Measurements from ENCODE around the gene ZNF277.
A peak's percentile ranks its signal among the peaks of the same experiment; 100 is the strongest.

Gene ZNF277

DNA sequence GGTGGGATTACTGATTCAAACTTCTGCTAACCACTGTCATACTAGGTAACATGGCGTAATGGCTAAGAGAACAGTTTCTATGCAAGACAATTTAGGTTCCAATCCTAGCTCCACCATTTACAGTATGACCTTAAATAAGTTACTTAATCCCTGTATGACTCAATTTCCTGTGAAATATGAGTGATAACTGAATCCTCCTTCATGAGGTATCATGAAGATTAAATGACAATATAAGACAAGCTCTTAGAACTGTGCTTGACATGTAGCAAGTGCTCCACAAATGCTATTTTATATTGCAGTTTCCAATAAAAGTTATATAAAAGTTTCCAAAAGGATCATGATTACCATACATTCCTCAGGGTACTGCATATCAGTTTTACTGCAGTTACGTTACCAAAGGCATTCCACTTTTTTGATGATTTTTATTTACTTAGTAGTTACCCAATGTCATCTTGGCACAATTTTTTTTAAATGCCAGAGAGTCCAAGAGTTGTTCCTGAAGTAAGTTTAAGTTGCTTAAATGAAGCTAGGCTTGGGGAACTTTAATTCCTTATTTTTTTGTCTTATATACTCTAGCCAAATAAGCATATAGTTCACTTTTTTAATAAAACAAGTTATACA lies 7.3 kb upstream of the ZNF277 start:
- no peak overlapping the region for H3K4me3 ChIP-seq (replicated peaks in 1 of 2; ENCODE audit: low read depth in 2 of 2, low read length in 2 of 2)
- TF ChIP-seq, protein P1, sequence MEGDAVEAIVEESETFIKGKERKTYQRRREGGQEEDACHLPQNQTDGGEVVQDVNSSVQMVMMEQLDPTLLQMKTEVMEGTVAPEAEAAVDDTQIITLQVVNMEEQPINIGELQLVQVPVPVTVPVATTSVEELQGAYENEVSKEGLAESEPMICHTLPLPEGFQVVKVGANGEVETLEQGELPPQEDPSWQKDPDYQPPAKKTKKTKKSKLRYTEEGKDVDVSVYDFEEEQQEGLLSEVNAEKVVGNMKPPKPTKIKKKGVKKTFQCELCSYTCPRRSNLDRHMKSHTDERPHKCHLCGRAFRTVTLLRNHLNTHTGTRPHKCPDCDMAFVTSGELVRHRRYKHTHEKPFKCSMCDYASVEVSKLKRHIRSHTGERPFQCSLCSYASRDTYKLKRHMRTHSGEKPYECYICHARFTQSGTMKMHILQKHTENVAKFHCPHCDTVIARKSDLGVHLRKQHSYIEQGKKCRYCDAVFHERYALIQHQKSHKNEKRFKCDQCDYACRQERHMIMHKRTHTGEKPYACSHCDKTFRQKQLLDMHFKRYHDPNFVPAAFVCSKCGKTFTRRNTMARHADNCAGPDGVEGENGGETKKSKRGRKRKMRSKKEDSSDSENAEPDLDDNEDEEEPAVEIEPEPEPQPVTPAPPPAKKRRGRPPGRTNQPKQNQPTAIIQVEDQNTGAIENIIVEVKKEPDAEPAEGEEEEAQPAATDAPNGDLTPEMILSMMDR (IDR thresholded peaks at IDR 0.05; ENCODE audit: low read depth, low read length): no peak
- DNase-seq (ENCODE audit: low read depth in 2 of 2): peak; percentile 67 to 76

DNA sequence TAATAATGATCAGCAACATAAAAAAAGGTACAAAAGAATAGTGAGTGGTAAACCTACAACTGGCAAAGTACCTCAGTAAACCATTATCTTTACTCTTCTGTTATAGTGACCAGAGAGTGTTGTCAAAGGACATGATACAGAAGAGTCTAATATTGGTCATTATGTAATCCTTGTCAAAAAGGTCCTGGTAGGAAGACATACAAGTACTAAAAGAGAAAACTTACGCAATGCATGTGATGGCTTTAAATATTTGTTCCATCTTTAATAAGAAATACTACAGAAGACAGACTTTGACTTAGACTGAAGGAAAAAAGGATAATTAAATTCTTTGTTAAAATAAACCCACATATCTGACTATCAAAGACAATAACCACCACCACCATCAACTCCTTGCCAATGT lies 6.8 kb upstream of the ZNF277 start:
- TF ChIP-seq, protein P1 (IDR thresholded peaks at IDR 0.05; ENCODE audit: low read depth, low read length): no peak
- no peak for DNase-seq (ENCODE audit: low read depth in 2 of 2)
- H3K4me3 ChIP-seq (replicated peaks in 1 of 2; ENCODE audit: low read depth in 2 of 2, low read length in 2 of 2): no peak overlapping the region

DNA sequence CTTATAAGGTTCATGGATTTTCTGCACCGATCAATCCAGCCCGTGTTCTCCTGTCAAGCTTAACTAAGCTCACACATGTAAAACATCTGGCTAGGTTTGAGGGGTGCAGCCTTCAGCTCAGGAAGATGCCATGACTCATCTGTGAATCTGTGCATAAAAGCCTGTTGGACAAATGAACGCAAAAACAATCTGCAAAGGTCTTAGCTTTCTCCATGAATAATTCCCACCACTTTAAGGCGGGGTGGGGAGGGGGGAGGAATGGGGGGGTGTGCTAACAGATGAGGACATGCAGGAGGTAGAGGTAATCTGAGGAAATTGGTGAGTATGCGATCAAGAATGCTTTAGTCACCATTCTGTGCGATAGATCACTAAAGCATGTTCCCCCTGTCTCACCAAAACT lies 5.1 kb upstream of the ZNF277 start:
- DNase-seq (ENCODE audit: low read depth in 2 of 2): peak; percentile 46 to 85

DNA sequence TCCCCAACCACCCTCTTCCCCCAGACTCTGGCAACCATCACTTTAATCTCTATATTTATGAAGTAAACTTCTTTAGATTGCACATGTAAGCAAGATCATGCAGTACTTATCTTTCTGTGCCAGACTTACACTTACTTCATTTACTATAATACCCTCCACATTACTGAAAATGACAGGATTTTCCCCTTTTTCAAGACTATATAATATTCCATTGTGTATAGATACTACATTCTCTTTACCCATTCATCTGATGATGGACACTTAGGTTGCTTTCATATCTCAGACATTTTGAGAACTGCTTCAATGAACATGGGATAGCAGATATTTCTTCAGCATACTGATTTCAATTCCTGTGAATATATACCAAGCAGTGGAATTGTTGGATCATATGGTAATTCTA lies 4.7 kb upstream of the ZNF277 start:
- no peak for DNase-seq (ENCODE audit: low read depth in 2 of 2)
- TF ChIP-seq, protein P1 (IDR thresholded peaks at IDR 0.05; ENCODE audit: low read depth, low read length): no peak
- H3K4me3 ChIP-seq (replicated peaks in 1 of 2; ENCODE audit: low read depth in 2 of 2, low read length in 2 of 2): no peak overlapping the region

More for the DNA sequence above, 5.1 kb upstream of the ZNF277 start:
- H3K4me3 ChIP-seq (replicated peaks in 1 of 2; ENCODE audit: low read depth in 2 of 2, low read length in 2 of 2): no peak overlapping the region
- TF ChIP-seq, protein P1 (IDR thresholded peaks at IDR 0.05; ENCODE audit: low read depth, low read length): no peak

DNA sequence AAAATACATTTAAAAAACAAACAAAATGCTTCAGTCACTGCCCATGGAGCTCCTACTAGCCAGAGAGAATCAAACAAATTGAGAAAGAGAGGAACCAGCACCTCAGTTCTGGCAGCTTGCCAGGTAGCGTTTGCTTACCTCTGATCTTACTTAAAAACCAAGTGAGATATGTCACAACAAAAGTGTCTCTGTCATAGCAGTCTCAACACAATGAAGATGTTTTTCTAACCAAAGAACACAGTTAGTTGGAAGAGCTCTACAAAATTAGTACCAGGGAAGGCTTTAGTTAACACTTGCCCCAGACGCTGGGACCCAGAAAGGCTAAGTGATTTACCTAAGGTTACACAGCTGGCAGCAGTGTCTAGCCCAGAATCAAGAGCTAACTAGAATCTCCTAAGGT lies 3.7 kb upstream of the ZNF277 start:
- no peak overlapping the region for H3K4me3 ChIP-seq (replicated peaks in 1 of 2; ENCODE audit: low read depth in 2 of 2, low read length in 2 of 2)
- TF ChIP-seq, protein P1 (IDR thresholded peaks at IDR 0.05; ENCODE audit: low read depth, low read length): no peak
- peak; percentile 30 to 49 for DNase-seq (ENCODE audit: low read depth in 2 of 2)

DNA sequence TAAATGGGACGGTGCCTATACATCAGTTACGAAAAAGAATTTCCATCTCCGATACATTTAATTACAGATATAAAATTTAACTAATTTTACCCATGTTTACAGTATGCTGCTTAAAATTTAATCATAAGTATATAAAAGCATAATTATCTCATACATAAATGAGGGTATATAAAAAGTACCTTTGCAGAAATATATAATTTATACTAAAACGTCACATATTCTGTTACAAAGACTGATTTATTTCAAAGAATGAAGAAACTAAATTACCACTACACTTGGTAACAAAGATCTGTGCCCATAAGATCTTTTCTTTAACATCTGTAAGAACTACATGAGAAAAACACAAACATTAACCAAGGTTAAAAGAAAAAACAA lies 3.1 kb upstream of the ZNF277 start:
- no peak for DNase-seq (ENCODE audit: low read depth in 2 of 2)
- TF ChIP-seq, protein P1 (IDR thresholded peaks at IDR 0.05; ENCODE audit: low read depth, low read length): no peak
- H3K4me3 ChIP-seq (replicated peaks in 1 of 2; ENCODE audit: low read depth in 2 of 2, low read length in 2 of 2): peak overlapping the region in 1 of 2 donors; percentile 95

Measured in cardiac fibroblast (primary cell).